HepG2 (cell line): ENCODE data around the gene SLC25A52.

Experiments used
- POLR2AphosphoS2 ChIP-seq: IDR thresholded peaks from 2 replicates; pipeline ENCODE4 v1.6.1; 2011; ENCODE audit warnings: low read depth, low read length, improper control_type of control experiment
- SMC3 ChIP-seq: IDR thresholded peaks from 2 replicates; pipeline ENCODE4 v1.6.1; 2011; ENCODE audit warnings: low read length, improper control_type of control experiment
- TF ChIP-seq, protein P1 (sequence below): sonication (generic); formaldehyde crosslinking; IDR thresholded peaks from 2 replicates; pipeline ENCODE4 v1.5.0; 2020; ENCODE audit warnings: mild to moderate bottlenecking, missing genetic modification reagents, moderate library complexity

DNA sequence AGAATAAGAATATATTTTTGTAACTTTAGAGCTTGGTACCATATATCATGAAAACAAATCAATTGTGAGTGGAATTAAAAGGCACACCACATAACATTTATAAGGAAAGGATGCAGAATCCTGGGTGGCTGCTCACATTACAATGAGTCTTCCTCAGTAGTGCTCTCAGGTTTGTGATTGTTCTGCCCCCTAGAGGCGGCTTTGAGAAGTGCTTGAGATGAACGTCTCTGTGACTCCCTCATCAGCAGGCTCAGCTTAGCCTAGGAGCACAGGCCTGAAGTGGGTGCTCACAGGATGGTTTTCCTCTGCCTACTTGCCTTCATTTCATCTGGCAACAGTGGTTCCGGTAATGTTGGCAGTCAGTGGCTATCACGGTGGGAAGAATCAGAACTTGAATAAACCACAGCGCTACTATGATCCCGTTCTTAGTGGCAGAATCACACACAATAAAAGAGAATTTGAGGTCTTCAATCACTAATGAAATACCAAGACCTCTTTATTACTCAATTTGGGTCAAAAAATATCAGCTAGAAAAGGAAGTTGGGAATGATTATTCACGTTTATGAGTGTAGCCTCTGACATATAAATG is 38.2 kb downstream of the SLC25A52 start:
- TF ChIP-seq SMC3 (peak; percentile 65; the same call in 1 of the 2 replicates), POLR2AphosphoS2 (no peak)
- TF ChIP-seq, protein P1, sequence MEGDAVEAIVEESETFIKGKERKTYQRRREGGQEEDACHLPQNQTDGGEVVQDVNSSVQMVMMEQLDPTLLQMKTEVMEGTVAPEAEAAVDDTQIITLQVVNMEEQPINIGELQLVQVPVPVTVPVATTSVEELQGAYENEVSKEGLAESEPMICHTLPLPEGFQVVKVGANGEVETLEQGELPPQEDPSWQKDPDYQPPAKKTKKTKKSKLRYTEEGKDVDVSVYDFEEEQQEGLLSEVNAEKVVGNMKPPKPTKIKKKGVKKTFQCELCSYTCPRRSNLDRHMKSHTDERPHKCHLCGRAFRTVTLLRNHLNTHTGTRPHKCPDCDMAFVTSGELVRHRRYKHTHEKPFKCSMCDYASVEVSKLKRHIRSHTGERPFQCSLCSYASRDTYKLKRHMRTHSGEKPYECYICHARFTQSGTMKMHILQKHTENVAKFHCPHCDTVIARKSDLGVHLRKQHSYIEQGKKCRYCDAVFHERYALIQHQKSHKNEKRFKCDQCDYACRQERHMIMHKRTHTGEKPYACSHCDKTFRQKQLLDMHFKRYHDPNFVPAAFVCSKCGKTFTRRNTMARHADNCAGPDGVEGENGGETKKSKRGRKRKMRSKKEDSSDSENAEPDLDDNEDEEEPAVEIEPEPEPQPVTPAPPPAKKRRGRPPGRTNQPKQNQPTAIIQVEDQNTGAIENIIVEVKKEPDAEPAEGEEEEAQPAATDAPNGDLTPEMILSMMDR (CRISPR knock-in tag) = peak; percentile 84
